Activated naive CD8-positive, alpha-beta T cell treated with anti-CD3 and anti-CD28 coated beads for 36 hours (primary cell): ENCODE measurements around the gene SCNN1B. TPM values are rescaled to one million over a fixed set of nuclear protein-coding genes. Genes with fewer than 3 reads are reported as not detected.
A peak's percentile ranks its signal among the peaks of the same experiment; 100 is the strongest.
"Not testable (repeated sequence)": the region's sequence is repeated elsewhere in the genome, so short reads cannot be mapped to it uniquely, and the experiment has no call there.

ENCODE experiments used
- DNase-seq: peaks from one replicate; pipeline ENCODE4 v3.0.0; 2021
- H3K27ac Mint-ChIP-seq: one replicate; pipeline ENCODE4 v1.8.0; 2022; ENCODE audit warnings: mild to moderate bottlenecking, moderate library complexity, mixed read lengths
- H3K27me3 Mint-ChIP-seq: one replicate; pipeline ENCODE4 v1.8.0; 2022; ENCODE audit warnings: mild to moderate bottlenecking, mixed read lengths
- H3K36me3 Mint-ChIP-seq: one replicate; pipeline ENCODE4 v1.8.0; 2021; ENCODE audit warnings: mild to moderate bottlenecking, mixed read lengths
- H3K4me1 Mint-ChIP-seq: one replicate; pipeline ENCODE4 v1.8.0; 2021; ENCODE audit warnings: mixed read lengths
- H3K4me3 Mint-ChIP-seq: one replicate; pipeline ENCODE4 v1.8.0; 2022; ENCODE audit warnings: mild to moderate bottlenecking, moderate library complexity, mixed read lengths
- H3K9me3 Mint-ChIP-seq: one replicate; pipeline ENCODE4 v1.8.0; 2022; ENCODE audit warnings: mixed read lengths
- total RNA-seq, 2 experiments: library from RNA; stranded (reverse); gene quantifications; one replicate each; pipeline ENCODE4 v1.2.3, GENCODE V29; 2021

The SCNN1B gene
- total RNA-seq, 2 experiments from 2014 or later: not detected

DNA sequence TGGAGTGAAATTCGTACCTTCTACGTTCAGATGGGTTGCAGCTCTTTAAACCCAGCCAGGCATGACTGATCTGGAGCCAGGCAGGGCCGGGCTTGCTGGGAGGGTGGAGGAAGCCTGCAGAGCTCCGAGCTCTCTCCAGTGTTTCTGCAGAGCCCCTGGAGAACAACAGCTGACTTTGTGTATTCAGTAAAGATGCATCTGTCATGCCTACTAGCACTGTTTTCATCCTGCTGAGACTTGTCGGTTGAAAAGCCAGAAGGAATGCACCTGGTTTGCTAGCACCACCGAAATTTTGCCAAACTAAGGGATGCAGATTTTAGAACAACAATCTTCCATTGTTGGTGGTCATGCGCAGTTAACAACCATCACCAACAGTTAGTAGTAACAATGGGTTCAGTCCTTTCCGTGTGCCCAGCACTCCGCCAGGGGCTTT lies 22.4 kb upstream of the SCNN1B start:
- no peaks in the 10 kb centered on the region for H3K9me3 Mint-ChIP-seq
- no peak overlapping the region for H3K4me3 Mint-ChIP-seq
- H3K36me3 Mint-ChIP-seq: no peaks in the 10 kb centered on the region
- no peak for DNase-seq
- no peak overlapping the region for H3K27ac Mint-ChIP-seq
- peaks cover 68% of the 10 kb centered on the region for H3K27me3 Mint-ChIP-seq
- H3K4me1 Mint-ChIP-seq: no peaks in the 10 kb centered on the region

DNA sequence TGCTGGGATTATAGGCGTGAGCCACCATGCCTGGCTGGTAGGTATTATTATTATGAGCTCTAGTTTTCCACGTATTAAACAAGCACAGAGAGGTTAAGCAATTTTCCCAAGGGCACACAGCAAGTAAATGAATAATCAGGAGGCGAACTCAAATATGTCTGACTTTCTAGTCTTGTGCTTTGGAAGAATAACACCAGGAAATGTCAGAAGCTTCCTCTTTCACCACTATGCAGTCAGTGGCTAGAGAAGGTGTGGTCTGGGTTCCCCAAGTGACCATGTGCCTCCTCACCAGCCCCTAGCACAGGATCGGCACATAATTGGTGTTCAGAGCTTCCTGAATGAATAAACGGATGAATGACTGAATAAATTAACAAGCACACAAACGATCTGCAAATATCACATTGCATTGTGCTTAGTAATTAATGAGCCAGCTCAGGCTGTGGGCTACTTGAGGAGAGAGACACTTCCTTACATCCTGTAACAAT lies 21.6 kb upstream of the SCNN1B start:
- Mint-ChIP-seq H3K4me3 (no peak overlapping the region), H3K27me3 (peaks cover 61% of the 10 kb centered on the region), H3K27ac (no peak overlapping the region), H3K9me3 (no peaks in the 10 kb centered on the region), H3K36me3 (no peaks in the 10 kb centered on the region), H3K4me1 (no peaks in the 10 kb centered on the region)
- no peak for DNase-seq

DNA sequence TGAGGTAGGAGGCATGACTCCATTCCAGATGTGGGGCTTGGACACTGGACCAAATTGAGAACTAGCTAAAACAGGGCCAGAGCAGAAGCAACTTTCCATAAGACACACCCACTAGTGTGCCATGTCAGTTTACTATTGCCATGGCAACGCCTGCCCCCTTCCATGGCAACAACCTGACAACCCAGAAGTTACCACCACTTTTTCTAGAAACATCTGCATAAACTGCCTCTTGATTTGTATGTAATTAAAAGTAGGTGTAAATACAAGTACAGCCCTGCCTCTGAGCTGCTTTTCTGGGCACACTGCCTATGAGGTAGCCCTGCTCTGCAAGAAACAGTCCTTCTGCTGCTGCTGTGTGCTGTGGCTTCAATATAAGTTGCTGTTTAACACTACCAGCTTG lies 19.5 kb upstream of the SCNN1B start:
- H3K9me3 Mint-ChIP-seq: no peaks in the 10 kb centered on the region
- H3K27ac Mint-ChIP-seq: no peak overlapping the region
- H3K36me3 Mint-ChIP-seq: no peaks in the 10 kb centered on the region
- H3K4me3 Mint-ChIP-seq: no peak overlapping the region
- no peak for DNase-seq
- peaks cover 50% of the 10 kb centered on the region for H3K27me3 Mint-ChIP-seq
- H3K4me1 Mint-ChIP-seq: no peaks in the 10 kb centered on the region

DNA sequence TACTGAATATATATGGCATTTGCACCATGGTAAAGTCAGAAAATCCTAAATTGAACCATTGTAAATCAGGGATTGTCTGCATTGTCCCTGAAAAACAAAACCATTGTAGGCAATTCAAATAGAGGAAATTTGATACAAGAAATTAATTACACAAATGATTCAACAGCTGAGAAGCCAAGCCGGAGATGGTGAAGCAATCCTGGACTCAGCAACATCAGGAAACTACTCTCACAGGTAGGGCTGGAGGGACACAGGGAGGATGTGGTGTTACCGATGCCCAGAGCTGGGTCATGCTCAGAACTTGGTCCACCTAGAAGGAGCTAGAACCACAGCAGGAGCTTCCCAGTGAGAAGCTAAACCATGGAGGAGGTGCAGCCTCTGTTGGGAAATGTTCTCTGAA lies 18.5 kb upstream of the SCNN1B start:
- no peak overlapping the region for H3K4me3 Mint-ChIP-seq
- no peaks in the 10 kb centered on the region for H3K36me3 Mint-ChIP-seq
- H3K27me3 Mint-ChIP-seq: peaks cover 42% of the 10 kb centered on the region
- no peaks in the 10 kb centered on the region for H3K9me3 Mint-ChIP-seq
- DNase-seq: no peak
- H3K4me1 Mint-ChIP-seq: no peaks in the 10 kb centered on the region
- H3K27ac Mint-ChIP-seq: no peak overlapping the region

DNA sequence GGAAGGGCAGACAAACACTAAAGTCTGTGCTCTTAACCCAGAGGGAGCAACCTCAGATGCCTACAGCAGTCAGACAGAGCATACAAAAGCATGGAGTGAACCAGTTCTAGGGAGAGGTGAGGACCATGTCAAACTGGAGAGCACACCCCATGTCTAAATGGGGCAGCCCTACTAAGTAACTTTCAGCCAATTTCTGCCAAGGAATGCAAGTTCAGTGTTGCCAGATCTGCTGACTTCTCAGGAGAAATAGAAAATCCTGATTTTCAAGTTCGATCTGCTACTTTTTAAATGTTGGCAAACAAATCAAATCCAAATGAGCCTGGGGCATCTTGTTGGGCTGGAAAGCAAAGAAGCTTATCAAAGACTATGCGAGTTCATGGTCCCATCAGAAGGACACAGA lies 17.5 kb upstream of the SCNN1B start:
- H3K9me3 Mint-ChIP-seq: no peaks in the 10 kb centered on the region
- no peaks in the 10 kb centered on the region for H3K36me3 Mint-ChIP-seq
- H3K27me3 Mint-ChIP-seq: peaks cover 31% of the 10 kb centered on the region
- H3K4me1 Mint-ChIP-seq: no peaks in the 10 kb centered on the region
- H3K27ac Mint-ChIP-seq: no peak overlapping the region
- DNase-seq: no peak
- no peak overlapping the region for H3K4me3 Mint-ChIP-seq

DNA sequence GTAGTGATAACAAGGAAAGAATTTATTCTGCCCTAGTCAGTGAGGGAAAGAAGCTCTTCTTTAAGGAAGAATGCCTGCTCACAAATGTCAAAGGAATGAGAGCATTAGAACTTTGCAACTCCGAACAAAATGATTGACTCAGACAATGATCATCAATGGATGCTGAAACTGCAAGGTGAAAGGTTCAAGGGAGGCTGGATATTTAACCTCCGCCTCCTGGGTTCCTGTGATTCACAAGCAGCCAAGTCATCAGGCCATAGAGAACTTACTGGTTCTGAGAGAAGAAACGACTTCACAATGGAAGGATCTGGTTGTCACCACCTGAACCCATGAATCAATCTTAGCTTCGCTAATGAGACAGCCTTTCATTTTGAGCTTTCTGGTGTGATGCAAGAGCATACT lies 16.0 kb upstream of the SCNN1B start:
- Mint-ChIP-seq H3K27ac (no peak overlapping the region), H3K36me3 (no peaks in the 10 kb centered on the region), H3K27me3 (peaks cover 22% of the 10 kb centered on the region), H3K4me1 (no peaks in the 10 kb centered on the region), H3K4me3 (no peak overlapping the region), H3K9me3 (no peaks in the 10 kb centered on the region)
- DNase-seq: no peak

DNA sequence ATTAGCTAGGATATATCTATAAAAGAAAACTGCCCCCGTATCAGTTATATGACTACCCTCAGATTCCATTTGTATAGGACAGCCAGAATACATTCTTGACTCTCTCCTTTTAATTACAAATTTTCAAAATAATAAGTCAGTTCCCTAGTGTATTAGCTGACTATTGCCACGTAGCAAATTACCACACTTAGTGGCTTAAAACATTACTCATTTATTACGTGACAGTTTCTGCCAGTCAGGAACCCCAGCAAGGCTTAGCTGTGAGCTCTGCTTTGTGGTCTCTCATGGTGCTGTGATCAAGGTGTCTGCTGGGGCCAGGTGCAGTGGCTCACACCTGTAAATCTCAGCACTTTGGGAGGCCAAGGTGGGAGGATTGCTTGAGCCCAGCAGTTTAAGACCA lies 13.9 kb upstream of the SCNN1B start:
- no peak for DNase-seq
- peaks cover 6% of the 10 kb centered on the region for H3K27me3 Mint-ChIP-seq
- no peaks in the 10 kb centered on the region for H3K4me1 Mint-ChIP-seq
- H3K9me3 Mint-ChIP-seq: no peaks in the 10 kb centered on the region
- H3K36me3 Mint-ChIP-seq: no peaks in the 10 kb centered on the region
- no peak overlapping the region for H3K27ac Mint-ChIP-seq
- H3K4me3 Mint-ChIP-seq: no peak overlapping the region

DNA sequence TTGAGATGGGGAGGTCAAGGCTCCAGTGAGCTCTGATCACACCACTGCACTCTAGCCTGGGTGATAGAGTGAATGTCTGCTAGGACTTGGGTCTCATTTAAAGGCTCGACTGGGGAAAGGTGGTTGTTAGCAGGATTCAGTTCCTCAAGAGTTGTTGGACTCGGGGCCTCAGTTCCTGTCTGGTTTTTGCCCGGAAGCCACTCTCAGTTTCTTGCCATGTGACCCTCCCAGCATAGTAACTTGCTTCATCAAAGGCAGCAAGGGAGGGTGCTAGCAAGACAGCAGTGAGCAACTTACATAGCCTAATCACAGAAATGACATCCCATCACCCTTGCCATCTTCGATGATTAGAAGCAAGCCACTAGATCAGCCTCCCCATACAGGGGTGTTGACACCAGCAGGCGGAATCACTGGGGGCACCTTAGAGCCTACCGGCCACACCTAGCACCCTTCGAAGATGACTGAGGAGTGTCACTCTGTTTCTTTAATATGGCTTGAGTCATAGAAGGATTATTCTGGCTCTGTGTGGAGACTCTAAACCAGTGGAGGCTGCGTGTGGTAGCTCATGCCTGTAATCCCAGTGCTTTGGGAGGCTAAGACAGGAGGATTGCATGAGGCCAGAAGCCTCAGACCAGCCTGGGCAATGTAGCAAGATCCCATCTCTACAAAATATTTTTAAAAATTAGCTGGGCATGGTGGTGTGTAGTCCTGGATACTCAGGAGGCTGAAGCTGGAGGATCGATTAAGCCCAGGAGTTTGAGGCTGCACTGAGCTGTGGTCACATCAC lies 13.2 kb upstream of the SCNN1B start:
- Mint-ChIP-seq H3K27me3 (peaks cover 9% of the 10 kb centered on the region), H3K36me3 (no peaks in the 10 kb centered on the region), H3K4me1 (no peaks in the 10 kb centered on the region), H3K9me3 (no peaks in the 10 kb centered on the region), H3K27ac (no peak overlapping the region), H3K4me3 (no peak overlapping the region)
- DNase-seq: no peak

DNA sequence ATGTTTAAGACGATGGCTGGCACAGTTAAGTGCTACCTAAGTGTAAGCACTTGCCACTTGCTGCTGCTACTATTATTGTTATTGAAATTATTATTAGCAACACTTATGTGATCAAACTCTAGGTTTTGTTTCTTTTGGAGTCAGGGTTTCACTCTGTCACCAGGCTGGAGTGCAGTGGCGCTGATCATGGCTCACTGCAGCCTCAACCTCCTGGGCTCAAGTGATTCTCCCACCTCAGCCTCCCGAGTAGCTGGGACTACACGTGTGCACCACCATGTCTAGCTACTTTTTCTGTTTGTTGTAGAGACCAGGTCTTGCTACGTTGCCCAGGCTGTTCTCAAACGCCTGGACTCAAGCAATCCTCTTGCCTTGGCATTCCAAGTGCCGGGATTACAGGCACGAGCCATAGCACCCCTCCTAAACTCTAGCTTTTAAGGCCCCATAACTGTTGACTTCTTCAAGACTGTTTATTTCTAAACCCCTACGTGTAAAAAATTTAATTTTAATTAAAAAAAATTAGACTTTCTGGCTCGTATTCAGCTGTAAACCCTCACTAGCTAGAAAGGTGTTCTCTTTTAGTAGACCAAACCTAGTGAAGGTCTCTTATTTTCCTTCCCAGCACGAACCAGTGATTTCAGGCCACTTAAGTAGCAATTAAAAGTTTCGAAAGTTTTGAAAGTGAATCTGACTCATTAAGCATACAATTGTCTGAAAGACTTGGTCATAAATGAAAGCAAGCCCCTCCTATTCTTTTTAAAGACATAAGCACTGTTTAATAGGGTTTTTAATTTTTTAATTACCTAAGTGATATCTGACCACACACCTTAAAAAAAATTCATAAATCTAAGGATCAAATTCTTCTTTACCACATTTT lies 11.7 kb upstream of the SCNN1B start:
- H3K9me3 Mint-ChIP-seq: no peaks in the 10 kb centered on the region
- DNase-seq: no peak
- no peak overlapping the region for H3K27ac Mint-ChIP-seq
- peaks cover 16% of the 10 kb centered on the region for H3K27me3 Mint-ChIP-seq
- H3K4me1 Mint-ChIP-seq: no peaks in the 10 kb centered on the region
- H3K36me3 Mint-ChIP-seq: no peaks in the 10 kb centered on the region
- H3K4me3 Mint-ChIP-seq: no peak overlapping the region

DNA sequence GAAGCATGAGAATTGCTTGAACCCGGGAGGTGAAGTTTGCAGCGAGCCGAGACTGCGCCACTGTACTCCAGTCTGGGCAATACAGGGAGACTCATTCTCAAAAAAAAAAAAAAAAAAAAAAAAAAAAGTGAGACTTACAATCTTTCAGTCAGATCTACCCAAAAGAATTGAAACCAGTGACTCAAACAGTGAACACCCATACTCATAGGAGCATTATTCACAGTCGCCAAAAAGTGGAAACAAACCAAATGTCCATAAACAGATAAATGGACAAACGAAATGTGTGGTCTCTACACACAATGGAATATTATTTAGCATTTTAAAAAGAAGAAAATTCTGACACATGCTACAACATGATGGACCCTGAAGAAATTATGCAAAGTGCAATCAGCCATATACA lies 9.1 kb upstream of the SCNN1B start:
- DNase-seq: no peak
- H3K27ac Mint-ChIP-seq: no peak overlapping the region
- no peak overlapping the region for H3K4me3 Mint-ChIP-seq
- H3K36me3 Mint-ChIP-seq: no peaks in the 10 kb centered on the region
- peaks cover 31% of the 10 kb centered on the region for H3K27me3 Mint-ChIP-seq
- no peaks in the 10 kb centered on the region for H3K4me1 Mint-ChIP-seq
- no peaks in the 10 kb centered on the region for H3K9me3 Mint-ChIP-seq

DNA sequence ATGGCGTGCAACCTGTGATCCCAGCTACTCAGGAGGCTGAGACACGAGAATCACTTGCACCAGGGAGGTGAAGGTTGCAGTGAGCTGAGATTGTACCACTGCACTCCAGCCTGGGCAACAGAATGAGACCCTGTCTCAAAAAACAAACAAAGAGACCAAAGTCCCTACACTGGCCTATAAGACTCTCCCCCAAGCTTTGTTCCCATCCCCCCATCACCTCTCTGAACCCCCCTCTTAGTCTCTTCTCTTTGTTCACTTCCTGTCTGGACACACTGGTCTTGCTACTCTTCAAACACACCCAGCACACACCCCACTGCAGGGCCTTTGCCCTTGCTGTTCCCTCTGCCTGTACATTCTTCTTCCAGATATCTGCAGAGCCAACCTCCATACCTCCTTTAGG lies 7.8 kb upstream of the SCNN1B start:
- H3K4me1 Mint-ChIP-seq: no peaks in the 10 kb centered on the region
- peaks cover 38% of the 10 kb centered on the region for H3K27me3 Mint-ChIP-seq
- H3K36me3 Mint-ChIP-seq: no peaks in the 10 kb centered on the region
- H3K27ac Mint-ChIP-seq: no peak overlapping the region
- H3K9me3 Mint-ChIP-seq: no peaks in the 10 kb centered on the region
- H3K4me3 Mint-ChIP-seq: no peak overlapping the region
- no peak for DNase-seq

DNA sequence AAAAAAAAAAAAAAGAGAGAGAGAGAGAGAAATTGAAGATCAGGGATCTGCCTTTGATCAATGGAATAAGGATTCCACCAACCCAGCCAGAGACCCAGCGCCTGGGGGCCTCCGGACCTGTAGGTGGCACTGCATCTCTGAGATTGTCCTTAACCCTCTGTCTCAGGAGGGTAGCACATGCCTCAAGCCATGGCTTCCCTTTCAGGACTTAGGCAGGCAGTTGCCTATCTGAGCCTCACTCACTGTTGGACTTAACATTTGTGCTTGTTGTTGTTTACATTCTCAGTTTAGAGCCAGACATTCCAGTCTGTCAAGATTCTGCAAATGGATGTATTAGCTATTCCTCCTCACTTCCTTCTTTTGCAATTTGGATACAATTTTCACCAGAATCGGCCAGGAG lies 5.1 kb upstream of the SCNN1B start:
- H3K4me3 Mint-ChIP-seq: no peak overlapping the region
- H3K36me3 Mint-ChIP-seq: no peaks in the 10 kb centered on the region
- peak; percentile 13 for DNase-seq
- no peaks in the 10 kb centered on the region for H3K9me3 Mint-ChIP-seq
- no peak overlapping the region for H3K27ac Mint-ChIP-seq
- H3K27me3 Mint-ChIP-seq: peaks cover 57% of the 10 kb centered on the region
- H3K4me1 Mint-ChIP-seq: no peaks in the 10 kb centered on the region

DNA sequence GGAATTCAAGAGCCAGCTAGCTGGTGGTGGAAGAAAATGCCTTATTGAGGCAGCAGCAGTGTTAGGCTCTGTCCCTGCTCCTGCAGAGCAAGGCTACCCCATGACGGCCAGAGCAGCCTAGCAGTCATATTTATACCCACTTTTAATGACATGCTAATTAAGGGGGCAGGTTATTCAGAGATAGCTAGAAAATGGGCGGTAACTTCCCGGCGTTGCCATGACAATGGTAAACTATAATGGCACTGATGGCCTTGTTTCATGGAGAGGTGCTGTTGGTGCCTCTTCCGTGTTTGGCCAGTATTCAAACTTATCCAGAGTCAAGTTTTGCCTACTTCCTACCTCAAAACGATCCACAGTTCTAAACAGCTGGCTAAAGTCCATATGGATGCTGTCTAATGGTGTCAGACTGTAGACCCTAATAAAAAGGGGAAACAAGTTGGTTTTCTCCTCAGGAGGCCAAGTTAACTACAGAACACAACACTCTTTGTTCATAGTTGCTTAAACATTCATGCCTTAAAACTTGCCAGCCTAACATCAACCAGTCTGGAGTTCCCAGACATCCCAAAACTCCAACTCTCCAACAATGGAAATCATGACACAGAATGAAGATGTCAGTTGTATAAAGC lies 3.7 kb upstream of the SCNN1B start:
- H3K4me3 Mint-ChIP-seq: no peak overlapping the region
- no peaks in the 10 kb centered on the region for H3K36me3 Mint-ChIP-seq
- H3K27me3 Mint-ChIP-seq: peaks cover 67% of the 10 kb centered on the region
- H3K4me1 Mint-ChIP-seq: no peaks in the 10 kb centered on the region
- H3K9me3 Mint-ChIP-seq: no peaks in the 10 kb centered on the region
- no peak for DNase-seq
- no peak overlapping the region for H3K27ac Mint-ChIP-seq

DNA sequence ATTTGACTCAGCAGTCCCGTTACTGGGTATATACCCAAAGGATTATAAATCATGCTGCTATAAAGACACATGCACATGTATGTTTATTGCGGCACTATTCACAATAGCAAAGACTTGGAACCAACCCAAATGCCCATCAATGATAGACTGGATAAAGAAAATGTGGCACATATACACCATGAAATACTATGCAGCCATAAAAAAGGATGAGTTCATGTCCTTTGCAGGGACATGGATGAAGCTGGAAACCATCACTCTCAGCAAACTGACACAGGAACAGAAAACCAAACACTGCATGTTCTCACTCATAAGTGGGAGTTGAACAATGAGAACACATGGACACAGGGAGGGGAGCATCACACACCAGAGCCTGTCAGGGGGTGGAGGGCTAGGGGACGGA lies 2.3 kb upstream of the SCNN1B start:
- not testable (repeated sequence) for H3K36me3 Mint-ChIP-seq, H3K4me1 Mint-ChIP-seq, H3K9me3 Mint-ChIP-seq, DNase-seq, H3K27ac Mint-ChIP-seq, H3K4me3 Mint-ChIP-seq
- H3K27me3 Mint-ChIP-seq: peaks cover 71% of the 10 kb centered on the region
